DMS53 treated with DMSO at 0.1 percent for 48 hours (cell line): Measurements from ENCODE around the gene DPEP3.
"Not testable (repeated sequence)": the region's sequence is repeated elsewhere in the genome, so short reads cannot be mapped to it uniquely, and the experiment has no call there.

Source experiments
- DNase-seq: peaks from one replicate; lab custom pipeline; 2025; ENCODE audit not compliant: unreplicated experiment; lab: John Stamatoyannopoulos, UW

Gene DPEP3

GRCh38 chr16:67994040-67994408 lies 13.7 kb upstream of the DPEP3 start:
- DNase-seq, result not testable (repeated sequence)

DNA sequence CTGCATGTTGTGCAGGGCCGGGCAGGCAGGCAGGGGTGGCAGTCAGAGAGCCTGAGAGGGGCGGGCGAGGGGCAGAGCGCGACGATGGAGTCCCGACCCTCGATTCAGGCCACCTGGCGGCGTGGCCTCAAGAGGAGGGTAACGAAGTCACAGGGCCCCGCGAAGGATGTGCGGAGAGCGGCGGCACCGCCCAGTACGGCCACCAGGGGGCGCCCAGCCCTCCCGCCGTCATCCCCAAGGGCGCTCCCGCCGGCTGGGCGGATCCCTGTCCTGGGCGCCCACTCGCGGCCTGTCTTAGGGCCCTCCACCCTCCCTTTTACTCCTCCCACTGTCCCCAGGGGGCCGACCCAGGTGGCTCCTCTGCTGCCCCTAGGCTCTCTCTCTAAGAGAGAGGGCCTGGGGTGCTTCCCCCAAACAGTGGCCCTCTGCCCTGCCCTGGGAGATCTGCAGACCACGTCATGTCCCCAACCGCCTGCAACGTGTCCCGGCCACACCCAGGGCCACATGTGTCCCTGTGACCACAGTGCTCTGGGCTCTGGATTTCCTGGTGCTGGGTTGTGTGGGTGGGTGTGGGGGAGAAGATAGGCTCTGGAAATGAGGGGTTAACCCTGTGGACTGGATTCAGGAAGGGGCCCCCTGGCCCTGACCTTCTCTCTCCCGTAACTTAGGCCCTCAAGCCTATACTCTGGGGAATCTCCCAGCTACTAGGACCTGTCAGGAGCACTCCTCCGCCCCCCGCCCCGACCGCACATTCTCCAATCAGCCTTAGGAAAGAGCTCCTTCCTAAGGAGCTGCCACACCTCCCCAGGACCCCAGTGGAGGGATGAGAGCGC lies 13.1 kb upstream of the DPEP3 start:
- DNase-seq, result peak; percentile 44

DNA sequence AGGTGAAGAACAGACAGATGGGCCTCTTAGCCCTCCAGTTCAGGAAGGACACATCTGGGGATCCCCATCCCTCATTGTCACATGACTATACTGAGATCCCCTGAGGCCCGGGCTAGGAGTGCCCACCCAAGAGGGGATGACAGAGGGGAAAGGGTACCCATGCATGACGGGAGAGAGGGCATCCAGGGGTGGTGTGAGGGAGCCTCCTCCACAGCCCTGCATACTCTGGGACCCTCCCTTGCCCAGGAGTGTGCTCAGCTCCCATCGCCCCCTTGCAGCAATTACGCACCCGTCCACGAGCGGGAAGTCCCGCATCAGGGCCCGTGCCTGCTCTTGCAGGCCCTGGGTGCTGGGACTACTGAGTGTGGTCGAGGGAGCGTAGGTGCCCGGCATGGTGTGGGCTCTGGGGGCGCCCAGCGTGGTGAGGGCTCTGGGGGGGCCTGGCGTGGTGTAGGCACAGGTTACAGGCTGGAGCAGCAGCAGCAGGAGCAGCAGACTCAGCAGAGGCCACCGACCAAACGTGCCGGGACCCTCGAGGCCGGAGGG lies 12.4 kb upstream of the DPEP3 start:
- no peak for DNase-seq

GRCh38 chr16:67990018-67990386 lies 9.7 kb upstream of the DPEP3 start:
- no peak for DNase-seq

DNA sequence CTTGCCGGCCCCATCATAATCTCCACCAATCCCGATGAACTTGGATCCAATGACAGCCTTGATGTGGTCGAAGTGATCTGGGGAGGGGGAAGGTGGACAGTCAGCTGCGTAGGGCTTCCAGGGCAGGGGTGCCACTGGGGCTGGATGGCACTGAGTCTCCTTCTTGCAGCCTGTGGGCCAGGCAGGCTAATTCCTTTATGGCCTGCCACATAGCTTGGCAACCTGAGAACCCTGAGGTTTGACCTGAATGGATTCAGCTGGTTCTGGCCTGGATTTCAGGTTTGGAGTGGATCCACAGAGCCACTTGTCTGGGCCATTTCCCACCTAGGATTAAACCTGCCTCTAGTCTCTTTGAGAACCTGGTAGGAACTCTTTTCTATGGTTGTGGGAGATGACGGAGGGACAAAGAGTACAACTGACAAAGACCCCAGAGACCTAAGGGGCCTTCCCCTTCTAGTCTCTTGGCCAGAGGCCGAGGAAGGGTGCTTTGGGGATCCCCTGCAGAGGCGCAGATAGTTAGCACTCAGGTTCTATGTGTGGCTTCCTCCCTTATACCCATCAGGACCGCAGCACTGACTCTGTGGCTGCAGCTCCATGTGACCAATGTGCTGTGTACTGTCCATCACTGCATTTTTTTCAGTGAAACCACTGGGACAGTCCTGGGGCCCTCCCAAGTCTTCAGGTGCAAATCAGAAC lies 9.2 kb upstream of the DPEP3 start:
- no peak for DNase-seq

GRCh38 chr16:67988675-67989074 lies 8.4 kb upstream of the DPEP3 start:
- DNase-seq, result no peak

DNA sequence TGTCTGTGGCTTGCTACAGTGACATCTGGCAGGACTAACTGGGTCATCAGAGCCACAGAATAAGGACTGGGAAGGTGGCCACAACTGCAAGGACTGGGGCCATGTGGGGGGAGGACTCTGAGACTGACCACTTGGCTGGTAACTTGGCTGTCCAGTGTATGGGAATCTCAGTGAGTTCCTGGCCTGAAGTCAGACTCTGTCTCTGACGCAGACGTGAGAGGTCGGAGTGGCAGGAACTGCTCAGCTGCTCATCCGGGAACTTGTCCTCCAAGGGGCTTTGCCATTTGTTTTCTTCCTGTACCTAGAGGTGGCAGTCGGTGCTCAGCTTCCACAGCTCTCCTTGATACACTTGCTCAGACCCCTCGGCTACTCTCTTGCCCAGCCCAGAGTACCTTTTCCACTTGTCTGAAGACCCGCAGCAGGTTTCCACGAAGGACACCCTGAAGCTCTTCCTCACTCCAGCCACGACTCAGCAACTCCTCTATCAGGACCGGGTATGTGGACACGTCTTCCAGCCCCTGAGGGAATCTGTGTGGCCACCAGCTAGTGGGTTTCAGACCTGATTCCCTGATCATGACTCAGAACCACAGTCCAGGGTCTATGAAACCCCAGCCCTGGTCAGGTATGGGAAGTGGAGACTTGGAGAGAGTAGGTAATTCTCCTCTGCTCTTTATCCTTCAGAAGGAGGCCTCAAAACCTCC lies 7.3 kb upstream of the DPEP3 start:
- DNase-seq, result no peak

DNA sequence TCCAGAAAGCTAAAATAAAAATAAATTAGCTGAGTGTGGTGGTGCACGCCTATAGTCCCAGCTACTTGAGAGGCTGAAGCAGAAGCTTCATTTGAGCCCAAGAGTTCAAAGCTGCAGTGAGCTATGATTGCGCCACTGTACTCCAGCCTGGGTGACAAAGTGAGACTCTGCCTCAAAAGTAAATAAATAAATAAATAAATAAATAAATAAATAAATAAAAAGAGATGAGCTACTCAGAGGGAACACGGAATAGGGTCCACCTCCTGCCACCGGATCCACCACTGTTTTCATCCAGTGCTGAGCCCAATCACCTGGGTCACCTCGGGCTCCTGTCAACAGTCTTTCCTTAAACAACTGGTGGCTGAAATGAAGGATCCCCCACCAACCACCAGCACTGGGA lies 6.7 kb upstream of the DPEP3 start:
- DNase-seq, result no peak

DNA sequence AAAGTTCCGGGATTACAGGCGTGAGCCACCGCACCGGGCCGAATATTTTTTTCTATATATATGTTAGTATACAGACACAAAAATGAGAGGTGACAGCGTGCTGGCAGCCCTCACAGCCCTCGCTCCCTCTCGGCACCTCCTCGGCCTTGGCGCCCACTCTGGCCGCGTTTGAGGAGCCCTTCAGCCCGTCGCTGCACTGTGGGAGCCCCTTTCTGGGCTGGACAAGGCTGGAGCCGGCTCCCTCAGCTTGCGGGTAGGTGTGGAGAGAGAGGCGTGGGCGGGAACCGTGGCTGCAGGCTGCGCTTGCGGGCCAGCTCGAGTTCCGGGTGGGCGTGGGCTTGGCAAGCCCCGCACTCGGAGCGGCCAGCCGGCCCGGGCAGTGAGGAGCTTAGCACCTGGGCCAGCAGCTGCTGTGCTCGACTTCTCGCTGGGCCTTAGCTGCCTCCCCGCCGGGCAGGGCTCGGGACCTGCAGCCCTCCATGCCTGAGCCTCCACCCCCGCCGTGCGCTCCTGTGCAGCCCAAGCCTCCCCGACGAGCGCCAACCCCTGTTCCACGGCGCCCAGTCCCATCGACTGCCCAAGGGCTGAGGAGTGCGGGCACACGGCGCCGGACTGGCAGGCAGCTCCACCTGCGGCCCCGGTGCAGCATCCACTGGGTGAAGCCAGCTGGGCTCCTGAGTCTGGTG lies 1.9 kb upstream of the DPEP3 start:
- DNase-seq, result no peak

- no peak for DNase-seq
These were observed 2.7 kb downstream of the DPEP3 start for GRCh38 chr16:67977469-67978227.

DNA sequence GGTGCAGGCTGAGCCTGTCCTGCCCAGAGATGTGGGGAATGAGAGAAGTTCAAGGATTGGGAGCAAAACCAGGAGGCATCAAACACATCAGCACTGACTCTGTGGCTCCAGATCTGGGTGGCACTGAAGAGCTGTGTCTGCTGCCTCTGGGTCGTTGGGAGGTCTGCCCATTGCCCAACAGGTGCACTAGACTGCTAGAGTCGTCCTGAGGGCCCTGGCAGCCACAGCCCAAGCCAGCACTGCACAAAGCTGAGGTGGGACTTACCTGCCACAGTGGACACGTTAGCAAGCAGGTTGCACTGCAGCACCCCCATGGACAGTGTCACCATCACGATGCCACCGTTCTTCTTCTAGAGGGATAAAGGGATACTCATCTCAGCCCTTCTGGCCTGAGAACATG lies 3.3 kb downstream of the DPEP3 start:
- DNase-seq, result no peak

DNA sequence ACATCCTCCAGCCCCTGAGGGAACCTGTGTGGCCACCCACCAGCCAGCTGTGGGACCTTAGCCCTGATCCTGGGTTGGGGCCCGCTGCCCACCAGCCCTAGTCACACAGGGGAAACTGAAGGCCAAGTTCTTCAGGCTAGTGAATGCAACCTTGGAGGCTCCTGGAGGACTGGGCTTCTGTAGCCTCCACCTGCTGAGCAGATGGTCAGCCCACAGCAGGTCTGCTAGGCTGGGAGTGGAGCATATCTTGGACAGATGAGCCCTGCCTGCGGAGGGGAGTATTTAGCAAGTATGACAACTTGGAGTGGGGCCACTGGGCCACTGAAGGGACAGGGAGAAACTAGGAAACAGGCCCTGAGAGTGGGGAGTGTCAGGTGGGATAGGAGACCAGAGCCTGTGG lies 4.1 kb downstream of the DPEP3 start:
- no peak for DNase-seq

DNA sequence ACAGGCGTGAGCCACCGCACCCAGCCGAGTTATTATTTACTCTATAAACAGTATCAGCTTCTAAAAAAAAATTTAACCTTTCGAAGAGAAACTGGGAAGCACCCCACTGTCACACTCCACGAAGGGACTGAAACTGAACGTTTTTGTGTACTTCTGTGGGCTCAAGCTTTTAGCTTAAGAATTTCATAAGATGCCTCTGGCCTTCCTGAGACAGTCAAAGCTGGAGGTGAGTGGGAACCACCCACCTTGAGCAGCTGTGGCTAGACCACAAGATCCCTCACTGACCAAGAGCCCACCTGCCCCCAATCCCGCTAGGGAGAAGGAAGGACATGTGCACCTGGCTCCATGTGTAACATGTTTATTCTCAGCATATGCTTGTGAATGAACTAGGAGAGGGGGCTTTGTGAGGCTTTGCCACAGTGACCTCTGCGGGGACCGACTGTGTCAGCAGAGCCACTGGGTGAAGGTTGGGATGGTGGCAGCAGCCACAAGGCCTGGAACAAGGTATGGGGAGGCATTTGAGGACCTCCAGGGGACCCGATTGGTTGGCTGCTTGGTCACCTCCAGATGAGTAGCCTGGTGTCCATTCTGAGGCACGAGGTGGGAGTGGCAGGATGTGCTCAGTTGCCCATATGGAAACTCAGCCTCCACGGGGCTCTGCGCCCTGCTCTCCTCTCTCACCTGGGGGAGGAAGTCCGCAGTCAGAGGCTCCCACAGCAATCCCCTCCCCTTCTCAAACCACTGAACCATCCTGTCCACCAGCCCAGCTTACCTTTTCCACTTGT lies 4.8 kb downstream of the DPEP3 start:
- no peak for DNase-seq

DNA sequence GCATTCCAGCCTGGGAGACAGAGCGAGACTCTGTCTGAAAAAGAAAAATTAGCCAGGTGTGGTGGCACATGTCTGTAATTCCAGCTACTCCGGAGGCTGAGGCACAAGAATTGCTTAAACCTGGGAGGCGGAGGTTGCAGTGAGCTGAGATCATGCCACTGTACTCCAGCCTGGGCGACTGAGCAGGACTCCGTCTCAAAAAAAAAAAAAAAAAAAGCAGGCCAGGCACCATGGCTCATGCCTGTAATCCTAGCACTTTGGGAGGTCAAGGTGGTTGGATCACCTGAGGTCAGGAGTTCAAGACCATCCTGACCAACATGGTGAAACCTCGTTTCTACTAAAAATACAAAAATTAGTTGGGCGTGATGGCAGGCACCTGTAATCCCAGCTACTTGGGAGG lies 8.0 kb downstream of the DPEP3 start:
- not testable (repeated sequence) for DNase-seq

DNA sequence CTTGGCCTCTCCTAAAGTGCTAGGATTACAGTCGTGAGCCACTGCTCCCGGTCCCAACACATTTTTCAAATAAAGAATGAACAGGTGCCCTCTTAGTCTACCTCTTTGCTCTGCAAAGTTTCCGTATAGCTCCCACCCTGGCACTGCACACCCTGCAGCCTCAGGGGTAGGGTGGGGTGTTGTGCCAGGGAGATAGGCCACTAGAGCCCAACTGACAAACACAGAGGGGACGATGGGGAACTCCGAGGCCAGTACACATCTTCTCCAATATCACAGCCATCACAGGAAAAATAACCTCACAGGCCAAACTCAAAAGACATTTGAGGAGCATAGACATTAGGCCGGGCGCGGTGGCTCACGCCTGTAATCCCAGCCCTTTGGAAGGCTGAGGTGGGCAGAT lies 9.2 kb downstream of the DPEP3 start:
- DNase-seq, result no peak

- DNase-seq, result no peak
These were observed 10.9 kb downstream of the DPEP3 start for GRCh38 chr16:67969254-67970039.

DNA sequence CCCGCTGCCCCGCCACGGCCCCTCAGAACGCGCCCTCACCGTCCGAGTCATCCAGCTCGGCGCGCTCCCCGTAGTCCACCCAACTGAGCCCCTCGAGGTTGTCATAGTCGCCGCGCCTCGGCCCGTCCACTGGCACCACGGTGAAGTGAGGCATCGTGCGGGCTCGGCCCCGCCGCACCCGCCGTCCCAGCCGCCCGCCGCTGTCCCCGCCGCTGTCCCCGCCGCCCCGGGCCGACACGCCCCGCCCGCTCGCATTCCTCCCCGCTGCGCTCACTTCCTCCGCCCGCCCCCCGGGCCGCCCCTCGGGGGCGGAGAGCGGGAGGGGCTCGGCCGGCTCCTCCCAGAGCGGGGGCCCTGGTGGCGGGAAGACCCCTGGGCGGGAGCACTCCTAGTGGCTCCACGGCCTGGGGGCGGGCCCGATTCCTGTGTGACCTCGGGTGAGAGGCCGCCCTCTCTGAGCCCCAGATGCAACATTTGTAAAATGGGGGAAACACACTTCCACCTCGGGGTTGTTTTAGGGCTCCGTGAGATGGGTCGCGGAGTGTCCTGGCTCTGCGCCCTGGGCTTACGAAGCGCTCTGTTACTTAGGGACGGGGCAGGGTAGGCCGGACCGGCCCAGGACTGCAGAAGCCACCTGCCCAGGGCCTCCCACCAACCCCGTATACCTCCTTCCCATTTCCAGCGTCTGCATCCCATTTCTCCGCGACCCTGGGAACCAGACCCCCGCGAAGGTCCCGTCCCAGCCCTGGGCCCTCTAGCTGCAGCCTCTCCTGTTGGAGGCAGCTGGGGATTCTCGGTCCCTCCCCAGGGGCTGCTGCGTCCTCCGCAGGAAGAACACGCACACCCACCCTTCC lies 11.7 kb downstream of the DPEP3 start, which contains the start of gene SLC12A4:
SLC12A4 (minus strand) TSS at position 238 of the 854 bp plus-strand sequence; CDS start at position 154, 84 bp downstream.
- DNase-seq, result peak; percentile 25

- no peak for DNase-seq
These were observed 12.3 kb downstream of the DPEP3 start for GRCh38 chr16:67967958-67968399.
